Mucosa of rectum (tissue), 2 donors: ENCODE measurements around the gene COL21A1.

Experiments used
- H3K27ac ChIP-seq, 2 donors: one replicate each; pipeline ENCODE4 v1.7.0; 2013; ENCODE audit warnings: inconsistent platforms in 2 of 2, low read depth in 2 of 2, low read length in 2 of 2
- H3K27me3 ChIP-seq, 2 donors: one replicate each; pipeline ENCODE4 v1.7.0; 2013; ENCODE audit warnings: low read length in 2 of 2; ENCODE audit not compliant: control insufficient read depth in 2 of 2, insufficient read depth in 2 of 2
- H3K36me3 ChIP-seq, 2 donors: one replicate each; pipeline ENCODE4 v1.7.0; 2013; ENCODE audit warnings: low read length in 2 of 2; ENCODE audit not compliant: control insufficient read depth in 2 of 2, insufficient read depth in 2 of 2
- H3K4me1 ChIP-seq, 2 donors: one replicate each; pipeline ENCODE4 v1.7.0; 2013; ENCODE audit warnings: low read length in 2 of 2, mild to moderate bottlenecking in 1 of 2; ENCODE audit not compliant: control insufficient read depth in 2 of 2, insufficient read depth in 2 of 2
- H3K4me3 ChIP-seq, 2 donors: one replicate each; pipeline ENCODE4 v1.7.0; 2013; ENCODE audit warnings: low read length in 2 of 2
- H3K9ac ChIP-seq, 2 donors: one replicate each; pipeline ENCODE4 v1.7.0; 2013; ENCODE audit warnings: low read length in 2 of 2, low read depth in 1 of 2, mild to moderate bottlenecking in 1 of 2
- H3K9me3 ChIP-seq, 2 donors: one replicate each; pipeline ENCODE4 v1.7.0; 2013; ENCODE audit warnings: low read length in 2 of 2; ENCODE audit not compliant: control insufficient read depth in 2 of 2
- donor health status: healthy.
- donor health status: Normal muscosa, but diverticular disease.

COL21A1 gene

GRCh38 chr6:56245903-56246351 lies 1.5 kb downstream of the COL21A1 start:
- H3K27me3 ChIP-seq, result peaks cover 0 to 2% of the 10 kb centered on the region in 2 donors
- H3K9ac ChIP-seq, result no peak overlapping the region
- H3K4me1 ChIP-seq, result peaks cover 0 to 3% of the 10 kb centered on the region in 2 donors
- no peaks in the 10 kb centered on the region for H3K36me3 ChIP-seq
- H3K4me3 ChIP-seq, result no peak overlapping the region
- no peaks in the 10 kb centered on the region for H3K9me3 ChIP-seq
- H3K27ac ChIP-seq, result no peak overlapping the region

- H3K9me3 ChIP-seq, result no peaks in the 10 kb centered on the region
- H3K4me3 ChIP-seq, result no peak overlapping the region
- no peak overlapping the region for H3K9ac ChIP-seq
- H3K4me1 ChIP-seq, result peaks cover 0 to 3% of the 10 kb centered on the region in 2 donors
- no peak overlapping the region for H3K27ac ChIP-seq
- H3K36me3 ChIP-seq, result no peaks in the 10 kb centered on the region
- peaks cover 0 to 2% of the 10 kb centered on the region in 2 donors for H3K27me3 ChIP-seq
These were observed 2.7 kb downstream of the COL21A1 start for GRCh38 chr6:56244528-56245253.

- peaks cover 0 to 3% of the 10 kb centered on the region in 2 donors for H3K4me1 ChIP-seq
- H3K27ac ChIP-seq, result no peak overlapping the region
- H3K9me3 ChIP-seq, result no peaks in the 10 kb centered on the region
- no peak overlapping the region for H3K9ac ChIP-seq
- peaks cover 0 to 2% of the 10 kb centered on the region in 2 donors for H3K27me3 ChIP-seq
- no peak overlapping the region for H3K4me3 ChIP-seq
- no peaks in the 10 kb centered on the region for H3K36me3 ChIP-seq
These were observed 3.3 kb downstream of the COL21A1 start for GRCh38 chr6:56244089-56244488.

GRCh38 chr6:56243518-56244070 lies 3.8 kb downstream of the COL21A1 start:
- Histone ChIP-seq H3K9me3 (no peaks in the 10 kb centered on the region), H3K4me3 (no peak overlapping the region), H3K27me3 (peaks cover 0 to 2% of the 10 kb centered on the region in 2 donors), H3K4me1 (peaks cover 0 to 3% of the 10 kb centered on the region in 2 donors), H3K9ac (no peak overlapping the region), H3K36me3 (no peaks in the 10 kb centered on the region), H3K27ac (no peak overlapping the region)

- Histone ChIP-seq H3K4me1 (peaks cover 0 to 3% of the 10 kb centered on the region in 2 donors), H3K4me3 (no peak overlapping the region), H3K9me3 (no peaks in the 10 kb centered on the region), H3K36me3 (no peaks in the 10 kb centered on the region), H3K27ac (no peak overlapping the region), H3K9ac (no peak overlapping the region), H3K27me3 (peaks cover 0 to 2% of the 10 kb centered on the region in 2 donors)
These were observed 5.0 kb downstream of the COL21A1 start for GRCh38 chr6:56242346-56242745.

DNA sequence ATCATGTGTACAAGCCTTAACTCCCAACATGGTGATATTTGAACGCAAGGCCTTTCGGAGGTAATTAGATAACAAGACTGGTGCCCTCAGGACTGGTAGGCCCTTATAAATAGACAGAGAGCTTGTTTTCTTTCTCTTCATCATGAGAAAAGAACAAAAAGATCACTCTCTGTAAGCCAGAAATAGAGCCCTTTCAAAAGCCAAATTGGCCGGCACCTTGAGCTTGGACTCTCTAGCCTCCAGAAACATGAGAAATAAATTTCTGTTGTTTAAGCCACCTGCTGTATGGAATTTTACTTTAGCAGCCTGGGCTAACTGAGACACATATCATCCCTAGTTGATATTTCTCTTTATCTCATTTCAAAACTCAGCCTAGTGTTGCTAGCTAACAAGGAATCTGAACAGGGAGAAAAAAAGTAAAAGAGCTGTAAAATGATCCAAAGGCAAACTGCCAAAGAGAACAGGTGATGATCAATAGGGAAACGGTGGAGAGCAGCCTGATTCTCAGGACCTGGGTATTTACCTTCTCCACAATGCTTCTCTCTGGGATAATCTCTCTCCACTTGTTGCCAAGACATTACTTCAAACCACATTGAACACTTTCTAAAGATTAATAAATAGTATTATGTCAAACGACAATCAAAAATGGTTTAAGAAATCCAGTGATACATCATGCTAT lies 6.1 kb downstream of the COL21A1 start:
- Histone ChIP-seq H3K9me3 (no peaks in the 10 kb centered on the region), H3K4me1 (no peaks in the 10 kb centered on the region), H3K36me3 (no peaks in the 10 kb centered on the region), H3K4me3 (no peak overlapping the region), H3K27ac (no peak overlapping the region), H3K27me3 (no peaks in the 10 kb centered on the region), H3K9ac (no peak overlapping the region)

GRCh38 chr6:56238352-56238751 lies 9.0 kb downstream of the COL21A1 start:
- Histone ChIP-seq H3K27ac (no peak overlapping the region), H3K9me3 (no peaks in the 10 kb centered on the region), H3K27me3 (no peaks in the 10 kb centered on the region), H3K4me3 (no peak overlapping the region), H3K9ac (no peak overlapping the region), H3K4me1 (no peaks in the 10 kb centered on the region), H3K36me3 (no peaks in the 10 kb centered on the region)

GRCh38 chr6:56235245-56235644 lies 12.1 kb downstream of the COL21A1 start:
- no peaks in the 10 kb centered on the region for H3K36me3 ChIP-seq
- no peak overlapping the region for H3K9ac ChIP-seq
- no peak overlapping the region for H3K4me3 ChIP-seq
- no peak overlapping the region for H3K27ac ChIP-seq
- no peaks in the 10 kb centered on the region for H3K4me1 ChIP-seq
- H3K9me3 ChIP-seq, result no peaks in the 10 kb centered on the region
- H3K27me3 ChIP-seq, result no peaks in the 10 kb centered on the region

DNA sequence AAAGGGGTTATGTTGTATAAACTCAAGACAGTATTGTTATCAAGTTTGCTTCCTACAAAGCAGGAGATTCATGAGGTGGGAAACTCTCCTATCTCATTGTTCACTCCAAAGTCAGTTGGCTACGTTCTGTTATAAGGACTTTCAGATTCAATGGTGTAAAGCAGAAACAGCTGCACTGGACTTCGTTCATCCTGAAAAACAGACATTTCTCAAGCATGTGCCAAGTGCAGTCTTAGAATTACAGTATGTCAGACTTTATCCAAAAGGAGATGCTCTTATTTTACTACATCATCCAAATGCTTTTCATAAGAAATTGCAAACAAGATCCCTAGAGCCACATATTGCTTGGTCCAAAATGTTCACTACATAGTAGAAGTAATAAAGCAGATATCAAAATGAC lies 14.9 kb downstream of the COL21A1 start:
- Histone ChIP-seq H3K4me3 (no peak overlapping the region), H3K9ac (no peak overlapping the region), H3K4me1 (no peaks in the 10 kb centered on the region), H3K27me3 (no peaks in the 10 kb centered on the region), H3K36me3 (no peaks in the 10 kb centered on the region), H3K27ac (no peak overlapping the region), H3K9me3 (no peaks in the 10 kb centered on the region)

DNA sequence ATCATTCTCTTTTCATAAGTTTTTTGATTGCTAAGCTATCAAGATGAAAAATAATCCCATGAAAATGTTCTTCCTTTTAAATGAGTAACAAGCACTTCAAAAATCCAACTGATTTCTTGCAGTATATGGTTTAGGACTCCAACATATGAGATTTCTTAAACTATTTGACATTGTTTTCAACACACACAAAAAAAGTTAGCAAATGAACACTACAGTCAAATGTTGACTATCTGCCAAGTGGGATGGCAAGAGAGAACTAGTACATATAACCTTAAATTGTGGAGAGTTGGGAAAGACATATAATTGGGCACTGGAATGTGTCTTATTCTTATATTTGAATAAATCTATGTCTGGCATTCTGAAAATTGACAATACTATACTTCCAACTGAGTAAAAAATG lies 15.6 kb downstream of the COL21A1 start:
- Histone ChIP-seq H3K36me3 (no peaks in the 10 kb centered on the region), H3K4me3 (no peak overlapping the region), H3K27me3 (no peaks in the 10 kb centered on the region), H3K27ac (no peak overlapping the region), H3K4me1 (no peaks in the 10 kb centered on the region), H3K9ac (no peak overlapping the region), H3K9me3 (no peaks in the 10 kb centered on the region)
